H1 (cell line): ENCODE measurements around the gene TATDN2. TPM values are rescaled to one million over a fixed set of nuclear protein-coding genes. Genes with fewer than 3 reads are reported as not detected.

Experiments
- CHD7 ChIP-seq: fragments of 300-600 bp; sonication (generic); IDR thresholded peaks from 2 replicates; pipeline ENCODE4 v1.7.1; 2012; ENCODE audit warnings: low read length, moderate library complexity, mild to moderate bottlenecking, inconsistent platforms; ENCODE audit not compliant: insufficient replicate concordance
- JUN ChIP-seq: IDR thresholded peaks from 2 replicates; pipeline ENCODE4 v1.6.1; 2011; ENCODE audit warnings: low read depth, mild to moderate bottlenecking, improper control_type of control experiment, low read length
- KDM1A ChIP-seq: fragments of 200-600, 300-600 bp; sonication (generic); IDR thresholded peaks from 2 replicates; pipeline ENCODE4 v1.7.1; 2016; ENCODE audit warnings: mild to moderate bottlenecking, low read length, borderline replicate concordance
- KDM4A ChIP-seq: IDR thresholded peaks from one replicate; pipeline ENCODE4 v1.7.1; 2012; ENCODE audit warnings: low read depth, mild to moderate bottlenecking, moderate library complexity, low read length, inconsistent platforms; ENCODE audit not compliant: severe bottlenecking
- SAP30 ChIP-seq: fragments of 300-600 bp; sonication (generic); IDR thresholded peaks from 2 replicates; pipeline ENCODE4 v1.7.1; 2012; ENCODE audit warnings: low read length, moderate library complexity, mild to moderate bottlenecking, inconsistent platforms; ENCODE audit not compliant: insufficient read depth, insufficient replicate concordance
- SIRT6 ChIP-seq: IDR thresholded peaks from one replicate; pipeline ENCODE4 v1.7.1; 2012; ENCODE audit warnings: low read length, inconsistent platforms
- SP2 ChIP-seq: IDR thresholded peaks from 2 replicates; pipeline ENCODE4 v1.6.1; 2012; ENCODE audit warnings: mild to moderate bottlenecking, low read length, inconsistent platforms
- SUZ12 ChIP-seq: fragments of 200-600 bp; sonication (generic); IDR thresholded peaks from 2 replicates; pipeline ENCODE4 v1.6.1; 2012; ENCODE audit warnings: mild to moderate bottlenecking, inconsistent platforms, low read length, moderate library complexity, mixed read lengths
- TBP ChIP-seq: IDR thresholded peaks from 2 replicates; pipeline ENCODE4 v1.6.1; 2011; ENCODE audit warnings: low read depth, low read length, improper control_type of control experiment
- polyA plus RNA-seq, 7 experiments: library from polyadenylated mRNA; depleted of rRNA in 3 of 7; stranded (reverse) in 5 of 7; unstranded in 2 of 7; fragments of >200 nt in 5 of 7; fragments of 200-250 nt in 2 of 7; gene quantifications; 1 replicate in 5 of 7; 2 replicates in 1 of 7; 4 replicates in 1 of 7; pipeline versions ENCODE4 v1.2.1 to v1.2.3, GENCODE V29; 2011 to 2013; ENCODE audit warnings: missing spikeins in 2 of 7, mixed read lengths in 2 of 7
- total RNA-seq: library from RNA; stranded (reverse); fragmentation: NEBNext Ultra II Directional; extraction: Animal tissue kit (Norgen Biotek cat#: 25700); gene quantifications from 2 replicates; pipeline ENCODE4 v1.2.1, GENCODE V29; 2021

The TATDN2 gene
- total and polyA plus RNA-seq, 2 of the 8 experiments (the other 6 are each of a cell fraction or from before 2014, with no cell fraction given), result 12.1 to 34.8 TPM

DNA sequence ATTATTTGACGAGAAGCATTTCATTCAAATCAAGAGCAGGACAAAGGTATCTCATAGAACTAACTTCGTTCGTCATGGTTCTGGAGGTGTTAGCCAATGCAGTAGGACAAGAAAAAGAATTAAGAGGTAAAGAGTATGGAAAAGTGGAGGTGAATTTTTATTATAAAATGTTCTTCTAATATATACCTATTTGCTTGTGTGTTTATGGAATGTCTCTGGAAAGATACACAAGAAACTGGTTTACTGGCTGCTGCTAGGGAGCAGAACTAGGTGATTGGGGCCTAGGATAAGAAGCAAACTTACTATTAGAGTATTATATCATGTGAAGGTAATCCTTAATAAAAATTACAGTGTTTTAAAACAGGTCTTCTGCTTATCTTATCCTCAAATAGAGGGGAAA lies 30.9 kb upstream of the TATDN2 start (continued):
- TF ChIP-seq SUZ12, result no peak
- no peak for TF ChIP-seq JUN
- TF ChIP-seq SAP30, result no peak
- TF ChIP-seq CHD7, result no peak
- no peak for TF ChIP-seq KDM4A
- no peak for TF ChIP-seq SIRT6
- no peak for TF ChIP-seq SP2
- TF ChIP-seq TBP, result no peak
- no peak for TF ChIP-seq KDM1A
